ENCODE data around the gene RALGPS2.

DNA sequence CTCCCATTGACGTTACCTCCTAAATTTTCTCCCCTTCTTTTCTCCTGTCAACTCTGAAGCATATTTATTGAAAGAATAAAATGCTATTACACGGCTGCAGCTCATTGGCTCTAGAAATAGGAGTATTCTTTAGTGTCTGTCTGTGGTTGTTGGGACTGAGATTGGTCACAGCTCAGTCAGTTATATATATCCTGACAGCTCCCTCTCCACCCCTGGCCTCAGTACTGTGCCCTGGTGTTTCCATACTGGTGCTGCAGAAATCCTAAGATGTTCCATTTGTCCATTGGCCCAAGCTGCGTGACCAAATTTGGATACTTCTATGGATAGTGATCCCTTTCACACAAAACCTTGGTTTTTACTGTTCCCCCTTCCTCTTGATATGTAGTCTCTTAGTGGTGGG lies 67.3 kb downstream of the RALGPS2 start:
- TF ChIP-seq CTCF (IDR thresholded peaks at IDR 0.05) (no peak), EZH2 (IDR thresholded peaks at IDR 0.05) (no peak), EZH2phosphoT487 (IDR thresholded peaks at IDR 0.05) (no peak)

Data from neural progenitor cell (in vitro differentiated cells).